HG03442 (cell line): ENCODE data around the gene TAPT1.

ENCODE experiments used
- ATAC-seq: cut with Tn5 transposase; IDR thresholded peaks from one replicate; pipeline ENCODE4 v1.9.1; 2021; ENCODE audit warnings: mild to moderate bottlenecking, moderate library complexity; ENCODE audit not compliant: unreplicated experiment

TAPT1 gene

DNA sequence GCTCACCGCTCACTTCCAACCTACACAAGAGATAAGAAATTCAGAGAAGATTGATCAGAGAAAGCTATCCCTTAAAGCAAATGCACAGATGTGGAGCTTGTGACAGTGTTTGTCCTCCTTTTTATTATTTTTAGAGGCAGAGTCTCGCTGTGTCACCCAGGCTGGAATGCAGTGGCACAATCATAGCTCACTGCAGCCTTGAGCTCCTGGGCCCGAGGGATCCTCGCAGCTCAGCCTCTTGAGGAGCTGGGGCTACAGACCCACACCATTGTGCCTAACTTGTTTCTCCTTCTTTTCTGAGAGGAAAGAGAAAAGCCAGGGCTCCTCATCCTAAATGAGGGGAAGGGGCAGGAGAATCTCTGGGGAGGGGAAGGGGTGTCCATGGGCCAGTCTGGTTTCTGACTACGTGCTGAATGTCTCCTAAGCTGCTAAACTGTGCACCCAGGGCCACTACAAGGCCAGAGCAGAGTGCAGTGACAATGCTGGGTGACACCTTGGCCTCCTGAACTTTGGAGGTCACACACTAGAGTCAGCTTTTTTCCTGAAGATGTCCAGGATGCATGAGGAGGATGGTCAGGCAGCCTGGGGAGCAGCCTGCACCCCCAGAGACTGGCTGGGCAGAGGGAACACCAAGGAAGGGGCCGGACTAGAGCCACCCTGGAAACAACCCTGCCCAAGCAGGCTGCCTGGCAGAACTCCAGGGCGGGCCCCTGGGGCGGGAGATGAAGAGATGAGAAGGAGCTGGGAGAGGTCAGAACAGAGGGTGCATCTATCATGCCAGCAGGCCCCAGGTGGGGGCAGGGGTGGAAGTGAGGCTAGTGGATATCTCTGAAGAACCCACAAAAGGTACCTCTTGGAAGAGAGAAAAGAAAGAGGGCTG lies 87.0 kb downstream of the TAPT1 start:
- ATAC-seq: no peak

DNA sequence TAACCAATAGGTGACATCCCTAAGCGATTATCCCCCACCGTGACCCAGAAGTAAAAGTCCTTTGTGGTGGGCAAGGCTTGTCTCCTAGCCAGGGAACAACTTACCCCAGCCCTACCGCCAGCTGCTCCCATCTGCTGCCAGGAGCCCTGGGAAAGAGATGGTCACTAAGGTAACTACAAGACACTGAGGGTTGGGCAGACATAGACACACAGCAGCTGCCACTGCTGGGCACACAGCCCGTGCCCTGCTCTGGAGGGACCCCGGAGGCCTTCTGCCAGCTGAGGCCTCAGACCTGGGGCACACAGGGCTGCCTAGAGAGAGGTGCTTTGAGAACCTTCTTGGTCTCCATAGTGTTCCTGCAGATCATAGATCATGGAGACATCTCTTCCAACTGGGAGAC lies 89.4 kb downstream of the TAPT1 start:
- ATAC-seq: no peak

DNA sequence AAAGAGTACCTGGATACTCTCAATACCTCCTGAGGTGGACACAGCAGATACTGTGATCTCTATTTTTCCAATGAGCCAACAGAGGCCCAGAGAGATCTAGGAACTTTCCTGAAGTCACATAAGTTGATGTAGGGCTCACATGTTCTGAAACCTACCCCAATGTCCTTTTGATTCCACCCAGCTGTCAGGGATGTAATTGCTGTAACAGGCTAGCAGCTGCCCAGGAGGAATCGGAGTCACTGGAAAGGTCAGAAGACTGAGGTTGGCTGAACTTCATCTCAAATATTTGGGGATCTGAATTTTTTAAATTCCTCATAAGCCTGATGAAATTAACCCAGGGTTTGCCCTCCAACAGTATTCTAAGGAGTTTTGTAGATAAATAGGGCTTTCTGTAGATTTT lies 90.0 kb downstream of the TAPT1 start:
- ATAC-seq: no peak

DNA sequence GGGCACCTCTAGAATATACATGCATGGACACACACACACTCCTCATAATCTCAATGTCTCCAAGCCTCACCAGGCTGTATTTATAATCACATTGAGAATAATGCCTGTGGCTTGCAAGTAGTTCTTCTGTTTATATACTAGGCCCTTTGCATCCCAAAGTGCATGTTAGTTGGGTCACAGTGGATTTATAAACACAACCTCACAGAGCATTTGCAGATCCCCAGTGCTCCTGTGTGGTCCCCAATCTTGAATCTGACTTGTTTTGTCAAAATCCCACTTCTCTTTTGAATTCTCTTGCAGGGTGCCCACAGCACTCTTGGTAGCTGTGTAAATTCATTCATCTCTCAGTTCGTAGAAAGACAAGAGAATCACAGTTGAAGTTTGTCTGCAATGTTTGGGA lies 92.9 kb downstream of the TAPT1 start:
- no peak for ATAC-seq

DNA sequence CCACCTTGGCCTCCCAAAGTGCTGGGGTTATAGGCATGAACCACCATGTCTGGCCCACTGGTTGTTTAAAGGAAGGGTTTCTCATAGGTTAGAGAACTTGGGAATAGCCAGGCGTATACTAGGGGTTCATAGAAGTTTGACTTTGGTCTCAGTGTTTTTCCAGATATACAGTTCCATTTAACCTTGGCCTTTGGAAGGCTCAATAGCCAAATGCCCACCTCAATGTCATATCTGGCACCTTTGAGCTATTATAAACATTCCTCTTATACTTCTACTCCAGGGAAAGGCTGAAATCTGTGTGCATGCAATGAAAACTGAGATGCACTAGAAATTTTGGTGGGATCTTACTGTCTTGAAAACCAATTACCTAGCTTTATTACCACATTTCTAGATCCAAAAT lies 95.0 kb downstream of the TAPT1 start:
- ATAC-seq: no peak

DNA sequence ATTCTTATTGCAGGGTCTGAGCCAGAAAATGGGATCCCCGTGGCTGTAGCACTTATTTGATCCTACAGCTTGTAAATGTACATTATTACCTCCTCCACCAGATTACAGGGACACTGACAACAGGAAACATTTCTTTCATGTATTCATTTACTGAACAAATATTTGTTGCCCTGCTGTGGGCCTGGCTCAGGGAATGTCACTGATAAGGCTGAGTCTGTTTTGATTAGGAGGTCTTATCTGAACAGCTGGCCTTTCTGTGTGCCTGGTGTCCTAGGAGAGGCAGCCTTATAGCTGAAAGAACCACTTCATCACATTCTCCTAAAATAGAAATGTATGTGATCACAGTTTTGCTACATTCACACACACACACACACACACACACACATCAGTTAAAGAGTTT lies 96.9 kb downstream of the TAPT1 start:
- ATAC-seq: no peak

DNA sequence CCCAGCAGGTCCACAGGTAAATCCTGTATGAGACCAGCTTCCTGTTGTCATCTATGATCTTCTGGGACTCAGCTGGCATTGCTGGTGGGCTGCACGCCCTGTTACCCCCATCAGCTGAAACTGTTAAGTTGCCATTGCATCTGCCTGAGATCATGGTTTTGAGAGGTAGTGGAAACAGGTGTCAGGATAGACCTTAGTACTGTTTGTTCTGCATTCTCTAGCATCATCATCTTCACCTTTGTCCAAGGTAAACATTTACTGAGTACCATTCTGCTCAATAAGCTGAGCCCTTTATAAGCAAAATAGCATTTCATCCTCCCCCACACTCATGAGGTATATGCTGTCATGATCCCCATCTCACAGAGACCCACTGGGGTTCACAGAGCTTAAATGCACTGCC lies 99.6 kb downstream of the TAPT1 start:
- no peak for ATAC-seq

DNA sequence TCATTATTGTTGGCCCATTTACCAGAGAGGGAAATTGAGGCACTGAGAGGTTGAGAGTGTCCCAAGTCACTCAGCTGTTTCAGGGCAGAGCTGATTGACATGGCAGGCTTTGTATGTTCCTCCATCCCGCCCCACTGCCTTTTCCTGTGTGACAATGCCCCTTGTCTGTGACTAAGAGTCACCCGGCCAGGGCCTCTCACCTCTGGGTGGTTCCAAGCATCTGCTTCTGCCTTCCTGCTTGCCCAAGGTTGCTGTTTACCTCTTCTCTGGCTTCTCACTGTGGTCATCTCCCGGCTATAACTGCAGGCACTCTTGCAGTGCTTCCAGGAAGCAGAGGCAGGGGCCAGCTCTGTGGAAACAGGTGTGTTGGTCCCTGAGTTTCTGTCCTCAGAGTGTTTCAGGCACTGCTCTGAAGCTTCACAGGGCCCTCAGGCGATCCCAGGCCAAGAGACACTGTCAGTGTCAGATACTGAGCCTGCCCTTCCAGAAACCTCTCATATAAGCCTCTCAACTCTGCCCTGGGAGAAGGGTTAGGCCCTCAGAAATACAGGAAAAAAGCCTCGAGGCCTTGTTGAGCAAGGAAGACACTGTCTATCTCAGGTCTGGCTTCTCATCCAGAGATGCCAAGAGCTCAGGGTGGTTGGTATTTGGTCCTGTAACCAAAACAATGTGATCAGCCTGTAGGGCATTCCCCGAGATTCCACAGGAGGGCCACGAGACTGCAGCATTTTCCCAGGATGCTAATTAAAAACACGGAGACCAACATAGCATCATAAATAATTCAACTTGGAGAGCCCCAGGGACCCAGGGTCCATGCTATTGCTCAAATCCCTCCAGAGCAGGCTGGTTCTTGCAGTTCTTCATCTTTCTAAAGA lies 100.5 kb downstream of the TAPT1 start:
- no peak for ATAC-seq

DNA sequence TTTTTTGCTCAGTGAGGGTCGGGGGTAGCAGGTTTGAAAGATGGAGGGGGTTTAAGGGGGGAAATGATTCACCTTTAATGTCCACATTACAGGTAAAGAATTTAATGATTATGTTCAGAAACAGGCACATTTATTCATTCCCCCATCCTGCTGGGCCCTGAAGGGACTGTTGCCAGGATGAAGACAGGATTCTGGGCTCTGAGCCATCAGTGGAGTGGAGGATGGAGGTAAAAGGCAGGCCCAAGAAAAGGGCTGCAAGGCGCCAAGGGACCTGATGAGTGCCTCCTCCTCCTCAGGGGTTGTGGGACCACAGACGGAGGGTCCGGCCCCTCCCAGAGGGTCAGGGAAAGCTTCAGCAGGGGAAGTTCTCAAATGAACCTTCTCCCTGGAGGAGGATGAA lies 102.0 kb downstream of the TAPT1 start:
- no peak for ATAC-seq

DNA sequence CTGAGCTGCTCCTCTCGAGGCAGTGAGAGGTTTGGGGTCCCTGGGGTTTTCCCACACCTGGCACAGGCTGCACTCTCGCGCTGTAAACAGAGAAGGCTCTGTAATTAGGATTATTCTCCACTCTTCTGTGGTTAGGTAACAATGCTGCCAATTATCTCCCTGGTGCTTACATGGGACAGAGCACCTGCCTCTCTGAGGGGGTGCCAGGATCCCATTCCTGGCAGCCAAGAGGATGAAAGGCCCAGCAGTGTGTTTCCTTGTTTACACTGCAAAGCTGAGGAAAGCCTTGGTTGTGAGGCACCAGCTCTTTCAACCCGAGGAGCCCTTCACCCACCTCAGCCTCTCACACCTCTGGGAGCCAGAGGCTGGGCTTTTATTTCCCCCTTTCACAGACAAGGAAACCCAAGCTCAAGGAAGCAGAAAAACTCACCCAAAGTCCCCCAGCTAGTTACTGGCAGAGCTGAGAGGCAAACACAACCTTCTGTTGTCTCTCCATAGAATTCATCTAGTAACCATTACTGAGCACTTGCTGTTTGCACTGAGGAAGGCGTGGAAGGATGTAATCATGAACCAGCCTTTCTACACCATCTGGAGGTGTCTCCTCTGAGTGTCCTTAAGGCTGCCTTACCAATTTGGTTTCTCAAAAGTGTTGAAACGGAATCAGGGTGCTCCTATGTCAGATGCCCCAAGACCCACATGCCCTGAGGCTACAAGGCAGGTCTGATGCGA lies 102.8 kb downstream of the TAPT1 start:
- ATAC-seq: no peak

DNA sequence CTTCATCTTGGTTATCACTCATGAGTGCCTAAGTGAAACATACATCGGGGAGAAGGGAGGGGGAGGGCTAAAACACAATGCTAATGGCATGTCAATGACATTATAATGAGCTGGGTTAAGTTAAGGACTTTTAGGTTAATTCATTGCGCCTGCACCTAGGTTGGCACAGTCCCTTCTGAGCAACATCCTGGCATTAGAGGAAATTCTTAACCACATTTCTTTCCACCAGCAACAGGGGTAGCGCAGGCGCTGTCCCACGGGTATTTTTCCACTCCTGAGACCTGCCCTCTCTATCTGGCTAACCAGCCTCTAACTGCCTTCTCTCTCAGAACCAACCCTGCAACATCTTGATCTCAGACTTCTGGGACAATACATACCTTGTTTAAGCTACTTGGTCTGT lies 103.5 kb downstream of the TAPT1 start:
- ATAC-seq: no peak

DNA sequence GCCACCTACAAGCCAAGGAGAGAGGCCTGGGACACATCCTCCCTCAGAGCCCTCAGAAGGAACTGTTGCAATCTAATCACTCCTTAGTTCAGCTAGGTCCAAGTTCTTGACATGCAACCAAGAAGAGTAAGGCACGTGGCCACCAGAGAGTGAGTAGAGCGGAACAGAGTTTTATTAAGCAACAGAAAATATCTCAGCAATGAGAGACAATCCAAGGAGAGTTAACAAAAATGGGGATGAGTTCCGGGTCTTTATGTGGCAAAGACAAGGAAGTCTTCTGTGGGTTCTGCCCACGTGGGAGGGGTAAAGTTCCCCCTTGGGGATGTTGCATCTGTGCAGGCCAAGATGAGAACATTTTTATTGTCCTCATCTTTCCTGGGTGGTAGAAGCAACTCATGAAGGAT lies 104.0 kb downstream of the TAPT1 start:
- no peak for ATAC-seq

DNA sequence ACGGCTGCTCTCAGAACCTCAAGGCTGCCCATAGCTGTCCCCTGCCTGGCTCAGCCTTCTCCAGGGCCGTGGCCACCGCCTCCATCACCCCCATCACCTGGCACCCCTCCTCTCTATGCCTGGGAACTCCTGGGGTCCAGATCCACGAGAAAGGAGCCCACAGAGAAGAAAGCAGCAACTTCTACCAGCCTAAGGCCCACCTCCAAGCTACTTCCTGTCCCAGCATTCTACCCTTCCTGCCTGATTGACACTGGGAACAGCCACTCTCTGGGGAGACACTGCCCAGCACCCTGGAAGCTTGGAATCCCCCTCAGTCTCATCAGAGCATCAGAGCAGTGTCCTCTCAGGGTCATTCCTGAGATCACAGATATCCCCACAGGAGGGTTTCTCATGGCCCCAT lies 105.6 kb downstream of the TAPT1 start:
- ATAC-seq: no peak

DNA sequence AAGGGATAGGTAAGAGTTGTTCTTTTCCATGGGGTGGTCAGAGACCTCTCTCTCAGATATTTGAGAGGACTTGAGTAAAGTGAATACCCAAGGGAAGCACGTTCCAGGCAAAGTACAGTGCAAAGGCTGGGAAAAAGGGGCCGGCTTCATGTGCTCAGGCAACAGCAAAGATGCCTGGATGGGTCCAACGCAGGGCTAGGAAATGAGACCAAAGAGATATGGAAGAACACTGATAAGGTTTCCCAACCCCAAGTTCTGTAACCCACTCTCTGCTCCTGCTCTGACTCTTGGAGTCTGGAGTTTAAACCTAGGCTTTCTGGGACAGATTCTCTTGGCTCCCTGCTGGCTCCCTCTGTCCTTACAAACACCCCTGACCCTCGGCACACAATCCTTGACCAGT lies 106.3 kb downstream of the TAPT1 start:
- ATAC-seq: no peak

DNA sequence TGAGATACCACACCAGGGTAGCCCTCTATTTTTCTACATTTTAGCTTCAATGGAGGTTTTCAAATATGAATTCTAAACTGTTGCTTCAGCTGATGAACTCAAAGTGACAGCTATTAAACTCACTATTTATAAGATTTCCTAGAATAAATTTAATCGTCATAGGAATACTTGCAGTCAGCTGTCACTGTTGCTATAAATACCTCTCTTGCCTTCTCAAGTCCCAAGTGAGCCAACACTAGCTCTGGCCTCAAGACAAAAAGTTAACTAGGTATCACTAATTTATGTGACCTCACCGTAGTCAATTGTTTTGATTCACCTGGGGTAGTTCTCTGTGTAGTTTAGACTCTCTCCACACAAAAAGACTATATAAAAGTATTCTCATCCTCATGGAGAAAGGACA lies 108.2 kb downstream of the TAPT1 start:
- no peak for ATAC-seq

DNA sequence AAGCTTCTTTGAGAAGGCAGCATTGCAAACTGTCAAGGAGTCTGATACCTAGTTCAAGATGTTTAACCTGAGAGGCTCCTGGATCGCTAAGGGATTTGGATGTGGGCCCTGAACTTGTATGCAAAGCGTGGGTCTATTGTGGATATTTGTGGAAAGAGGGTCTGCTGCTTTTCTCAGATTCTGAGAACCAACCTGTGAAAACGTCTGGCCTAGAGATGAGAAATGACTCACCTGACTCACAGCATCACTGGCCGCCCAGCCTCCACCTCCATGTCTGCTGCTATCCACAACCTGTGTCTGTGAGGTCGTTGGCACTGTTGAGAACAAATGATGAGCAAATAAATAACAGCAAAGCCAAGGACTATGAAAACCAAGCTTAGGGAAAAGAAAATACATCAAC lies 109.1 kb downstream of the TAPT1 start:
- ATAC-seq: no peak

DNA sequence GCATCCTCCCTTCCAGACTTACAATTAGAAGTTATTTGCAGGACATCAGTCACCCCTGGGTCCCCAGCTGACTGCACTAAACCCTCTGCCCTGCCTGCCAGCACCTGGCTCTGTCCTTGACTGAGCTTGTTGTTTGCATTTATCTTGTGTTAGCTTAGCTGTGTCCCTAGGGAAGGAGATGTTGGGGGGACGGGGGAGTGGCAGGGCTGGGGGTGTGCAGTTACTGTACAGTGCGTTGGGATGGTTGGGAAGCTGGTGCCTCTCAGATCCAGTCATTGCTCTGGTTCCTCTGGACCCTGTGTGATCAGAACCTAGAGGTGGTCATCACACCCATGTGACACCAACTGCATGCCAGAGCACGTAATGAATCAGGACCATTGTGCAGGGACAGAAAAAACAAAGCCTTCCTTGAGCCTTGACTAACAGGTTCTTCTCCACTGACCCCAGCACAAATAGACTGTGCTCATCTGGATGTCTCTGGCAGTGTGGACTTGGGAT lies 109.7 kb downstream of the TAPT1 start:
- ATAC-seq: no peak

DNA sequence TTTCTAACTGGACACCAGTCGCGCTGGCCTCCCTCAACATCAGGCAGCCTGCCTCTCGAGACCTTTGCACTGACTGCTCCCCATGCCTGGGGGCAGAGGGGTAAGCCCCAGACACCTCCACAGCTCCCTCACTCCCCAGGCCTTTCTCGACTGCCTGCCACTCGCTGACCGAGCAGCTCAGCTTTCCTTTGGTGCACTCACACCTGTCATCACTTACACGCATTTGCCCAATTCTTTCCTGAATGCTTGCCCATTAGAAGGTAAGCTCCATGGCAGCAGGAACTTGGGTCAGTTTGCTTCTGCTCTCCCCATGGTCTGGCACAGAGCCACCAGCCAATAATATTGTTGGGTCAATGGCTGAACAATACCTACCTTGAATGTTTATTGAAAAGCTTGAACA lies 110.3 kb downstream of the TAPT1 start:
- ATAC-seq: no peak

DNA sequence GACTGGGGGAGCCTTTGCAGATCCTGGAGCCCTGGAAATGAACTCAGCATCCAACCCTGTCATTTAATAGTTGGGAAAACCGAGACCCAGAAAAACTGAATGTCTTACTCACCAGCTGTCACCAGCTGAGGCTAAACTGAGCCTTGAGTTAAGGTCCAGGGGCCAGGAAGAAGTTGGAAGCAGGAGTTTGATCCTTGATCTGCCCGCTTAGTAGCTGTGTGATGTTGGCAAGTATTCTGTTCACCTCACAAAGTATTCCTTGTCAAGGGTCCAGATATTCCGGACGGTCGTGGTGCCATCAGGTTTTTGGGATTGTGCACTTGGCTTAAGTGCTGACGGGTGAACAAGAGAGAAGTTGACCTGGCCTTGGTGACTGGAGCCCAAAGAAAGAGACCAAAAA lies 111.7 kb downstream of the TAPT1 start:
- ATAC-seq: no peak

DNA sequence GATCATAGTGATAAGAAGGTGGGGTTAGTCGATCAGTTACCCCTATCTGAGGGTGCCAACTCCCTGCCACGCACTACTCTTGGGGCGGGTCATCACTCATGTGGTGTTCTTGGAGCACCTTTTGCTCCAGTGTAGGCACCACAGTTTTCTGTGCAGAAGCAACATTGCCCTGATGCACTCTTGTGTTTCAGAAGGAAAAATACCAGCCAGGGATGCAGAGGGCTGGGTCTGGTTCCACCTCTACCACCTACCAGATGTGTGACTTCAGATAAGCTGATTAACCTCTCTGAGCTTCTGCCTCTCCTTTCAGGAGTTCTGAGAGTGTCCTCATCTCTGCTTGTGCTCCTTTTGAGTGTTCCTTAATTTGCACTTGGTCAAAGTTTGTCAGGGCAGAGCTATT lies 112.5 kb downstream of the TAPT1 start:
- ATAC-seq: no peak

DNA sequence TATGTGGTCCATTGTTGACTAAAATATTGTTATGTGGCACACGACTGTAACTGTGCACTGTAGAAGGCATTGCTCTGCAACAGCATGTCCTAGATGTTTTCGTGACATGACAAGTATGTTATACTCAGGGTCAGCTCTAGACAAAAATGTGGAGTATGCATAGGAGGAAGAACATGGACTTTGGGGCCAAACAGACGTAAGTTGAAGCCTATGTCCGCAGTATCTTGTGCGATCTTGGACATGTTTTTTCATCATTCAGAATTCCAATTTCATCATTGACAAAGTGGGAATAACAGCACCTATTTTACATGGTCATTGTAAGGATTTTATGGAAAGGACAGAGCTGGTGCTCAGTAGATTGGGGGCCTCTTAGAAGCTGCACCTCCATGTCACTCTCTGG lies 114.7 kb downstream of the TAPT1 start:
- ATAC-seq: no peak
